ENCODE results near the gene MYO19.
"Not testable (repeated sequence)": the region's sequence is repeated elsewhere in the genome, so short reads cannot be mapped to it uniquely, and the experiment has no call there.

- TF ChIP-seq CTCF, POLR2A (IDR thresholded peaks at IDR 0.05): not testable (repeated sequence)
These were observed 26.2 kb downstream of the MYO19 start for GRCh38 chr17:36508439-36508838.

Data from Peyer's patch (tissue), 4 donors.